Measurements from ENCODE around the gene SDF2L1. TPM values are rescaled to one million over a fixed set of nuclear protein-coding genes. Genes with fewer than 3 reads are reported as not detected.

The SDF2L1 gene
- total and polyA plus RNA-seq, 9 of the 15 experiments (the other 6 are each of a cell fraction or from before 2014, with no cell fraction given), result 15.1 to 989 (median 124) TPM

- TF ChIP-seq GMEB1 (CRISPR knock-in tag; IDR thresholded peaks at IDR 0.05), result no peak
- TF ChIP-seq PML (IDR thresholded peaks at IDR 0.05; ENCODE audit: low read length), result no peak
- no peak for TF ChIP-seq GABPB1 (CRISPR knock-in tag; IDR thresholded peaks at IDR 0.05)
- TF ChIP-seq PTRF (tag; IDR thresholded peaks at IDR 0.05), result no peak
- TF ChIP-seq BRD9 (IDR thresholded peaks at IDR 0.05; ENCODE audit: low read depth, partially characterized antibody), result no peak
- no peak for TF ChIP-seq TAF9B (IDR thresholded peaks at IDR 0.05; ENCODE audit: partially characterized antibody)
- TF ChIP-seq SIN3A (IDR thresholded peaks at IDR 0.05; ENCODE audit: borderline replicate concordance in 2 of 2, control insufficient read depth in 1 of 2, low read depth in 2 of 2, low read length in 2 of 2), result 0 out of 4 replicates have a peak, but pooled peaks of 1 of the 2 experiments have one; percentile 50
- no peak for TF ChIP-seq ZNF232 (CRISPR knock-in tag; IDR thresholded peaks at IDR 0.05)
- TF ChIP-seq ETS2 (tag; IDR thresholded peaks at IDR 0.05; ENCODE audit: borderline replicate concordance, poor library complexity, severe bottlenecking), result no peak
- no peak for TF ChIP-seq ARID3B (CRISPR knock-in tag; IDR thresholded peaks at IDR 0.05; ENCODE audit: borderline replicate concordance)
- TF ChIP-seq ARNT (IDR thresholded peaks at IDR 0.05), result no peak
- peak; percentile 78; the same call in 1 of the 2 replicates for TF ChIP-seq THRB (CRISPR knock-in tag; conservative IDR thresholded peaks at IDR 0.05)
- no peak for TF ChIP-seq KLF13 (tag; IDR thresholded peaks at IDR 0.05; ENCODE audit: borderline replicate concordance, low read depth)
- TF ChIP-seq THAP12 (CRISPR knock-in tag; IDR thresholded peaks at IDR 0.05), result no peak
- 0 out of 2 replicates have a peak, but pooled peaks have one; percentile 56 for TF ChIP-seq ZNF449 (CRISPR knock-in tag; IDR thresholded peaks at IDR 0.05)
- TF ChIP-seq TAF15 (IDR thresholded peaks at IDR 0.05; ENCODE audit: low read depth, low read length), result no peak
- no peak for TF ChIP-seq ZNF239 (CRISPR knock-in tag; IDR thresholded peaks at IDR 0.05)
- TF ChIP-seq NUFIP1 (IDR thresholded peaks at IDR 0.05; ENCODE audit: partially characterized antibody), result no peak
Observed at GRCh38 chr22:21679383-21679782, 37.3 kb downstream of the SDF2L1 start (continued).
